HepG2 (cell line): ENCODE measurements around the gene NAALADL1. TPM values are rescaled to one million over a fixed set of nuclear protein-coding genes. Genes with fewer than 3 reads are reported as not detected.
A peak's percentile ranks its signal among the peaks of the same experiment; 100 is the strongest.

ENCODE experiments used
- ARHGAP35 ChIP-seq: sonication (generic); formaldehyde crosslinking; IDR thresholded peaks from 2 replicates; pipeline ENCODE4 v1.9.0; 2022; ENCODE audit warnings: mild to moderate bottlenecking, inconsistent platforms, moderate library complexity, missing genetic modification reagents, borderline replicate concordance
- ATF6 ChIP-seq: sonication (generic); formaldehyde crosslinking; conservative IDR thresholded peaks from 2 replicates; pipeline ENCODE4 v1.4.0; 2020; ENCODE audit warnings: missing genetic modification reagents
- CHCHD3 ChIP-seq: sonication (generic); formaldehyde crosslinking; IDR thresholded peaks from 2 replicates; pipeline ENCODE4 v1.8.0; 2022; ENCODE audit warnings: mild to moderate bottlenecking, missing genetic modification reagents, moderate library complexity
- GLI4 ChIP-seq: sonication (generic); formaldehyde crosslinking; IDR thresholded peaks from 2 replicates; pipeline ENCODE4 v1.5.1; 2020; ENCODE audit warnings: missing genetic modification reagents, mild to moderate bottlenecking, moderate library complexity, borderline replicate concordance
- MTERF4 ChIP-seq: sonication (generic); formaldehyde crosslinking; IDR thresholded peaks from 2 replicates; pipeline ENCODE4 v1.8.0; 2023; ENCODE audit warnings: mild to moderate bottlenecking, missing genetic modification reagents
- POGZ ChIP-seq: sonication (generic); formaldehyde crosslinking; IDR thresholded peaks from 2 replicates; pipeline ENCODE4 v1.4.0; 2020; ENCODE audit warnings: mild to moderate bottlenecking, missing genetic modification reagents
- REXO4 ChIP-seq: sonication (generic); formaldehyde crosslinking; IDR thresholded peaks from 2 replicates; pipeline ENCODE4 v1.8.0; 2022; ENCODE audit warnings: missing genetic modification reagents, mild to moderate bottlenecking, borderline replicate concordance
- RORA ChIP-seq: sonication (generic); formaldehyde crosslinking; IDR thresholded peaks from 2 replicates; pipeline ENCODE4 v1.5.0; 2020; ENCODE audit warnings: mild to moderate bottlenecking, missing genetic modification reagents, moderate library complexity
- SIX4 ChIP-seq: sonication (generic); formaldehyde crosslinking; IDR thresholded peaks from 2 replicates; pipeline ENCODE4 v1.4.0; 2020; ENCODE audit warnings: missing genetic modification reagents
- SMAD3 ChIP-seq: sonication (generic); formaldehyde crosslinking; IDR thresholded peaks from 2 replicates; pipeline ENCODE4 v1.4.0; 2020; ENCODE audit warnings: missing genetic modification reagents
- SOX13 ChIP-seq, 3 experiments: fragments of 450-650 bp in 1 of 3; sonication (generic) in 1 of 3; formaldehyde crosslinking in 1 of 3; IDR thresholded peaks in 2 of 3; conservative IDR thresholded peaks in 1 of 3; 2 replicates each; pipeline versions ENCODE4 v1.5.0 to v1.6.1; 2016 to 2020; ENCODE audit warnings: antibody characterized with exemption in 1 of 3, mild to moderate bottlenecking in 1 of 3, missing compliant biosample characterization in 1 of 3, missing genetic modification reagents in 1 of 3, moderate library complexity in 1 of 3
- U2AF1 ChIP-seq: fragments of 200-400 bp; formaldehyde crosslinking; optimal IDR thresholded peaks from 2 replicates; pipeline ENCODE3; 2017; ENCODE audit warnings: mild to moderate bottlenecking, low read depth, low read length
- ZBTB21 ChIP-seq: sonication (generic); formaldehyde crosslinking; IDR thresholded peaks from 2 replicates; pipeline ENCODE4 v1.4.0; 2020; ENCODE audit warnings: missing genetic modification reagents
- ZNF160 ChIP-seq: sonication (generic); formaldehyde crosslinking; IDR thresholded peaks from 2 replicates; pipeline ENCODE4 v1.8.0; 2022; ENCODE audit warnings: mild to moderate bottlenecking, inconsistent platforms, missing genetic modification reagents
- ZNF207 ChIP-seq: fragments of 450-650 bp; IDR thresholded peaks from 2 replicates; pipeline ENCODE4 v1.6.1; 2016; ENCODE audit warnings: antibody characterized with exemption, borderline replicate concordance
- ZNF451 ChIP-seq: sonication (generic); formaldehyde crosslinking; IDR thresholded peaks from 2 replicates; pipeline ENCODE4 v1.5.0; 2020; ENCODE audit warnings: mild to moderate bottlenecking, missing genetic modification reagents
- ZNF460 ChIP-seq: sonication (generic); formaldehyde crosslinking; IDR thresholded peaks from 2 replicates; pipeline ENCODE4 v1.5.1; 2020; ENCODE audit warnings: missing genetic modification reagents, mild to moderate bottlenecking, borderline replicate concordance
- ZNF782 ChIP-seq: sonication (generic); formaldehyde crosslinking; IDR thresholded peaks from 2 replicates; pipeline ENCODE4 v1.4.0; 2020; ENCODE audit warnings: missing genetic modification reagents, mild to moderate bottlenecking, borderline replicate concordance
- polyA plus RNA-seq, 8 experiments: library from polyadenylated mRNA; depleted of rRNA in 3 of 8; stranded (reverse) in 7 of 8; unstranded in 1 of 8; fragments of >200 nt; fragmentation: Illumina TruSeq in 4 of 8; extraction: Trizol in 4 of 8; gene quantifications; 2 replicates each; pipeline versions ENCODE4 v1.2.1 to v1.2.3, GENCODE V29; 2011 to 2016; ENCODE audit warnings: low read depth in 4 of 8, missing spikeins in 1 of 8, mixed read lengths in 1 of 8; ENCODE audit not compliant: insufficient read depth in 1 of 8
- total RNA-seq, 5 experiments: library from RNA; depleted of rRNA; stranded (reverse); fragments of >200 nt; fragmentation: Illumina TruSeq; extraction: Trizol; gene quantifications; 2 replicates each; pipeline ENCODE4 v1.2.3, GENCODE V29; 2016; ENCODE audit warnings: low read depth in 1 of 5
- TF ChIP-seq, protein P1 (sequence below): sonication (generic); formaldehyde crosslinking; IDR thresholded peaks from 2 replicates; pipeline ENCODE4 v1.4.0; 2020; ENCODE audit warnings: mild to moderate bottlenecking, missing genetic modification reagents
- TF ChIP-seq, protein P2 (sequence below): sonication (generic); formaldehyde crosslinking; IDR thresholded peaks from 2 replicates; pipeline ENCODE4 v1.8.0; 2022; ENCODE audit warnings: mild to moderate bottlenecking, missing genetic modification reagents, borderline replicate concordance
- TF ChIP-seq, protein P3 (sequence below): sonication (generic); formaldehyde crosslinking; IDR thresholded peaks from 2 replicates; pipeline ENCODE4 v1.4.0; 2020; ENCODE audit warnings: missing genetic modification reagents

NAALADL1 gene
- total and polyA plus RNA-seq, 2 of the 13 experiments (the other 11 are each of a cell fraction or from before 2014, with no cell fraction given) = 9.3 to 33.9 TPM

- TF ChIP-seq REXO4 (CRISPR knock-in tag) (no peak), RORA (CRISPR knock-in tag) (no peak), ZNF451 (CRISPR knock-in tag) (no peak), ARHGAP35 (peak; percentile 71; the same call in 1 of the 2 replicates), SOX13 (IDR thresholded peaks at IDR 0.05) (no peak), SOX13 (CRISPR knock-in tag; conservative IDR thresholded peaks at IDR 0.05 in 1 of 2, IDR thresholded peaks at IDR 0.05 in 1 of 2) (peak in 1 of 2 experiments; percentile 47; a peak in 1 of 4 replicates), U2AF1 (no peak), CHCHD3 (no peak), SMAD3 (CRISPR knock-in tag) (peak; percentile 55; the same call in 1 of the 2 replicates), ZNF207 (no peak), ZBTB21 (CRISPR knock-in tag) (no peak), ZNF460 (CRISPR knock-in tag) (no peak), MTERF4 (CRISPR knock-in tag) (no peak), GLI4 (CRISPR knock-in tag) (no peak), POGZ (CRISPR knock-in tag) (peak; percentile 67), ATF6 (CRISPR knock-in tag) (no peak), ZNF782 (CRISPR knock-in tag) (no peak), ZNF160 (CRISPR knock-in tag) (no peak), SIX4 (CRISPR knock-in tag) (no peak; the same call in 1 of the 2 replicates)
- TF ChIP-seq, protein P1, sequence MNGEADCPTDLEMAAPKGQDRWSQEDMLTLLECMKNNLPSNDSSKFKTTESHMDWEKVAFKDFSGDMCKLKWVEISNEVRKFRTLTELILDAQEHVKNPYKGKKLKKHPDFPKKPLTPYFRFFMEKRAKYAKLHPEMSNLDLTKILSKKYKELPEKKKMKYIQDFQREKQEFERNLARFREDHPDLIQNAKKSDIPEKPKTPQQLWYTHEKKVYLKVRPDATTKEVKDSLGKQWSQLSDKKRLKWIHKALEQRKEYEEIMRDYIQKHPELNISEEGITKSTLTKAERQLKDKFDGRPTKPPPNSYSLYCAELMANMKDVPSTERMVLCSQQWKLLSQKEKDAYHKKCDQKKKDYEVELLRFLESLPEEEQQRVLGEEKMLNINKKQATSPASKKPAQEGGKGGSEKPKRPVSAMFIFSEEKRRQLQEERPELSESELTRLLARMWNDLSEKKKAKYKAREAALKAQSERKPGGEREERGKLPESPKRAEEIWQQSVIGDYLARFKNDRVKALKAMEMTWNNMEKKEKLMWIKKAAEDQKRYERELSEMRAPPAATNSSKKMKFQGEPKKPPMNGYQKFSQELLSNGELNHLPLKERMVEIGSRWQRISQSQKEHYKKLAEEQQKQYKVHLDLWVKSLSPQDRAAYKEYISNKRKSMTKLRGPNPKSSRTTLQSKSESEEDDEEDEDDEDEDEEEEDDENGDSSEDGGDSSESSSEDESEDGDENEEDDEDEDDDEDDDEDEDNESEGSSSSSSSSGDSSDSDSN (CRISPR knock-in tag) = peak; percentile 73
- TF ChIP-seq, protein P2, sequence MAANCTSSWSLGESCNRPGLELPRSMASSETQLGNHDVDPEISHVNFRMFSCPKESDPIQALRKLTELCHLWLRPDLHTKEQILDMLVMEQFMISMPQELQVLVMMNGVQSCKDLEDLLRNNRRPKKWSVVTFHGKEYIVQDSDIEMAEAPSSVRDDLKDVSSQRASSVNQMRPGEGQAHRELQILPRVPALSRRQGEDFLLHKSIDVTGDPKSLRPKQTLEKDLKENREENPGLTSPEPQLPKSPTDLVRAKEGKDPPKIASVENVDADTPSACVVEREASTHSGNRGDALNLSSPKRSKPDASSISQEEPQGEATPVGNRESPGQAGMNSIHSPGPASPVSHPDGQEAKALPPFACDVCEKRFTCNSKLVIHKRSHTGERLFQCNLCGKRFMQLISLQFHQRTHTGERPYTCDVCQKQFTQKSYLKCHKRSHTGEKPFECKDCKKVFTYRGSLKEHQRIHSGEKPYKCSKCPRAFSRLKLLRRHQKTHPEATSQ = no peak
- TF ChIP-seq, protein P3, sequence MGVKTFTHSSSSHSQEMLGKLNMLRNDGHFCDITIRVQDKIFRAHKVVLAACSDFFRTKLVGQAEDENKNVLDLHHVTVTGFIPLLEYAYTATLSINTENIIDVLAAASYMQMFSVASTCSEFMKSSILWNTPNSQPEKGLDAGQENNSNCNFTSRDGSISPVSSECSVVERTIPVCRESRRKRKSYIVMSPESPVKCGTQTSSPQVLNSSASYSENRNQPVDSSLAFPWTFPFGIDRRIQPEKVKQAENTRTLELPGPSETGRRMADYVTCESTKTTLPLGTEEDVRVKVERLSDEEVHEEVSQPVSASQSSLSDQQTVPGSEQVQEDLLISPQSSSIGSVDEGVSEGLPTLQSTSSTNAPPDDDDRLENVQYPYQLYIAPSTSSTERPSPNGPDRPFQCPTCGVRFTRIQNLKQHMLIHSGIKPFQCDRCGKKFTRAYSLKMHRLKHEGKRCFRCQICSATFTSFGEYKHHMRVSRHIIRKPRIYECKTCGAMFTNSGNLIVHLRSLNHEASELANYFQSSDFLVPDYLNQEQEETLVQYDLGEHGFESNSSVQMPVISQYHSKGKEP (CRISPR knock-in tag) = no peak
Observed at GRCh38 chr11:64996710-64997380, 61.5 kb downstream of the NAALADL1 start, which contains the start of gene BATF2 (continued).
